ENCODE data around the gene PHF21A.

DNA sequence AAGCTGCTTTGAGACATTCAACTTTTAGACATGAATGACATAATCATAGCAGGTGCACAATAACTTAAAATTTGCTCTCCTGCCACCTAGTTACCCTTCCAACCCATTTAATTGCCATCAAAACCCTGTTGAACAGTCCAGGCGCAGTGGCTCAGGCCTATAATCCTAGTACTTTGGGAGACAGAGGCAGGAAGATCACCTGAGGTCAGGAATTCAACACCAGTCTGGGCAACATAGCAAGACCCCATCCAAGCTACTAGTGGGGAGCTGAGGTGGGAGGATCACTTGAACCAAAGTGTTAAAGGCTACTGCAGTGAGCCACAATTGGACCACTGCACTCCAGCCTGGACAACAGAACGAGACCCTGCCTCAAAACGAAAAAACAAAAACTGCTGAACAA lies 4.0 kb upstream of the PHF21A start:
- no peak for TF ChIP-seq POLR2A (IDR thresholded peaks at IDR 0.05)
- TF ChIP-seq, protein P1, sequence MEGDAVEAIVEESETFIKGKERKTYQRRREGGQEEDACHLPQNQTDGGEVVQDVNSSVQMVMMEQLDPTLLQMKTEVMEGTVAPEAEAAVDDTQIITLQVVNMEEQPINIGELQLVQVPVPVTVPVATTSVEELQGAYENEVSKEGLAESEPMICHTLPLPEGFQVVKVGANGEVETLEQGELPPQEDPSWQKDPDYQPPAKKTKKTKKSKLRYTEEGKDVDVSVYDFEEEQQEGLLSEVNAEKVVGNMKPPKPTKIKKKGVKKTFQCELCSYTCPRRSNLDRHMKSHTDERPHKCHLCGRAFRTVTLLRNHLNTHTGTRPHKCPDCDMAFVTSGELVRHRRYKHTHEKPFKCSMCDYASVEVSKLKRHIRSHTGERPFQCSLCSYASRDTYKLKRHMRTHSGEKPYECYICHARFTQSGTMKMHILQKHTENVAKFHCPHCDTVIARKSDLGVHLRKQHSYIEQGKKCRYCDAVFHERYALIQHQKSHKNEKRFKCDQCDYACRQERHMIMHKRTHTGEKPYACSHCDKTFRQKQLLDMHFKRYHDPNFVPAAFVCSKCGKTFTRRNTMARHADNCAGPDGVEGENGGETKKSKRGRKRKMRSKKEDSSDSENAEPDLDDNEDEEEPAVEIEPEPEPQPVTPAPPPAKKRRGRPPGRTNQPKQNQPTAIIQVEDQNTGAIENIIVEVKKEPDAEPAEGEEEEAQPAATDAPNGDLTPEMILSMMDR (IDR thresholded peaks at IDR 0.05), result no peak
